SU-DHL-6 (cell line): ENCODE results near the gene TPRX1.
"Not testable (repeated sequence)": the region's sequence is repeated elsewhere in the genome, so short reads cannot be mapped to it uniquely, and the experiment has no call there.

Experiments used
- H2AFZ ChIP-seq: fragments of 200-600 bp; sonication (generic); 2 replicates; pipeline ENCODE4 v1.6.1; 2014; ENCODE audit warnings: low read depth, mild to moderate bottlenecking, moderate library complexity, mixed read lengths, antibody characterized with exemption, low read length; ENCODE audit not compliant: severe bottlenecking
- H3F3A ChIP-seq: fragments of 200-600 bp; shearing (Covaris generic); 2 replicates; pipeline ENCODE4 v1.6.0; 2016; ENCODE audit warnings: antibody characterized with exemption, mild to moderate bottlenecking; ENCODE audit not compliant: insufficient read depth
- H3K27ac ChIP-seq: fragments of 200-600 bp; sonication (generic); 2 replicates; pipeline ENCODE4 v1.5.1; 2016; ENCODE audit warnings: low read depth, mild to moderate bottlenecking, low read length, moderate library complexity, mixed read lengths
- H3K27me3 ChIP-seq: fragments of 200-600 bp; sonication (generic), shearing (Covaris generic); 2 replicates; pipeline ENCODE4 v1.6.0; 2014; ENCODE audit warnings: mild to moderate bottlenecking, low read length
- H3K36me3 ChIP-seq: fragments of 200-600 bp; sonication (generic); 2 replicates; pipeline ENCODE4 v1.6.1; 2014; ENCODE audit warnings: mild to moderate bottlenecking, low read length, mixed read lengths
- H3K4me2 ChIP-seq: fragments of 300-600, 200-600 bp; shearing (Covaris generic), sonication (generic); 2 replicates; pipeline ENCODE4 v1.6.0; 2014; ENCODE audit warnings: low read length, low read depth, mild to moderate bottlenecking; ENCODE audit not compliant: poor library complexity, severe bottlenecking
- H3K4me3 ChIP-seq: fragments of 200-600 bp; sonication (generic); 2 replicates; pipeline ENCODE4 v1.5.1; 2014; ENCODE audit warnings: antibody characterized with exemption, low read length, mild to moderate bottlenecking, mixed read lengths; ENCODE audit not compliant: insufficient read depth, poor library complexity, severe bottlenecking
- H3K79me2 ChIP-seq: fragments of 200-600 bp; sonication (generic); 2 replicates; pipeline ENCODE4 v1.6.1; 2014; ENCODE audit warnings: mild to moderate bottlenecking, low read length, moderate library complexity; ENCODE audit not compliant: insufficient read depth
- H3K9ac ChIP-seq: fragments of 200-600 bp; sonication (generic); 2 replicates; pipeline ENCODE4 v1.7.0; 2014; ENCODE audit warnings: mild to moderate bottlenecking, low read length
- H3K9me2 ChIP-seq: fragments of 200-600 bp; sonication (generic); replicated peaks from 2 replicates; pipeline ENCODE4 v1.6.1; 2014; ENCODE audit warnings: low read length; ENCODE audit not compliant: insufficient read depth
- H3K9me3 ChIP-seq: fragments of 200-600 bp; sonication (generic); 2 replicates; pipeline ENCODE4 v1.6.1; 2014; ENCODE audit warnings: low read length, mixed read lengths; ENCODE audit not compliant: insufficient read depth
- H4K20me1 ChIP-seq: fragments of 200-600 bp; sonication (generic); 2 replicates; pipeline ENCODE4 v1.6.1; 2014; ENCODE audit warnings: low read depth, mild to moderate bottlenecking, antibody characterized with exemption, low read length, moderate library complexity, mixed read lengths
- CTCF ChIP-seq: fragments of 200-600 bp; sonication (generic); IDR thresholded peaks from one replicate; pipeline ENCODE4 v1.5.1; 2017; ENCODE audit warnings: antibody characterized with exemption, mild to moderate bottlenecking, low read length, moderate library complexity; ENCODE audit not compliant: insufficient read depth, poor library complexity, severe bottlenecking
- EZH2phosphoT487 ChIP-seq: fragments of 200-600 bp; sonication (generic), shearing (Covaris generic); conservative IDR thresholded peaks from 2 replicates; pipeline ENCODE4 v1.6.1; 2018; ENCODE audit warnings: mild to moderate bottlenecking, antibody characterized with exemption, low read length, moderate library complexity, mixed read lengths

Gene TPRX1

DNA sequence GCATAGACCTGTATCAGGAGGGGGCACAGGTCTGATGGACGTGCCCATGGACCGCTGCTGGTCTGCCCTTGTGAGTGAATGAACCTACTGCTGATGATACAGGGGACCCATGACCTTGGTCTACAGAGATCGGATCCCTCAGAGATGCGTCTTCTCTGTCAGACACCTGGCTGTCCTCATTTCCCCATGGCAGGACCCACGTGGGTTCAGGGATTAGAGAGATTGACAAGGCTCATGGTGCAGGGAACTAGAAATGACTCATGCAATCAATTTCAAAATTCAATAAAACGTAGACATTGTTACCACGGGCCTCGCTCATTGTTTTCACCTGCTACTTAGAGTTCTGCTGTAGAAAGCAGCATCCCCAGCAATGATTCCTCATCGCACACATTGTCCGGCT, 962 bp upstream of the TPRX1 start:
- Histone ChIP-seq H2AFZ (no peak overlapping the region), H3K9ac (no peak overlapping the region), H3K9me2 (no peaks in the 10 kb centered on the region), H3K27ac (no peak overlapping the region), H3K4me3 (no peak overlapping the region), H4K20me1 (no peaks in the 10 kb centered on the region), H3K36me3 (no peaks in the 10 kb centered on the region), H3K4me2 (no peak overlapping the region), H3F3A (no peaks in the 10 kb centered on the region), H3K9me3 (no peaks in the 10 kb centered on the region), H3K79me2 (no peaks in the 10 kb centered on the region), H3K27me3 (no peaks in the 10 kb centered on the region)
- no peak for TF ChIP-seq EZH2phosphoT487
- no peak for TF ChIP-seq CTCF

DNA sequence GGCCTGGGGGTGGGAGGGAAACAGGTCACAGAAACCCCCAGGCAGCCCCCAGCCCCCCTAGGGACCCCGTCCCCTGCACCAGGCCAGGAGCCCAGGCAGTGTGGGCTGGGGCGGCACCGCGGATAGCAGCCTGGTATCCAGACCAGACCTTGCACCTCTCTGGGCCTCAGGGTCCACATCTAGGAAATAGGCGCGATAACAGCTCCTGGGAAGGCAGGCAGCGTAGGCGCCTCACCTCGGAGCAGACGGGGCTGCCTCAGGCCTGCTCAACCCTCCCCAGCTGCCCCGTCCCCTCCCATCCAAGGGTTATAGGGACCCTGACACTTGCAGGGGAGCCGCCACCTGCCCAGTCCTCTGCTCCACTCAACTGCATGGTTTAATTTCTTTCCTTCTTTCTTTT, 680 bp downstream of the TPRX1 start:
- H3K27ac ChIP-seq, H3K4me2 ChIP-seq, H3K9me3 ChIP-seq, H3K9me2 ChIP-seq, H3K9ac ChIP-seq, H3K27me3 ChIP-seq, H3K4me3 ChIP-seq, H3F3A ChIP-seq, H4K20me1 ChIP-seq, H2AFZ ChIP-seq, H3K36me3 ChIP-seq, H3K79me2 ChIP-seq: not testable (repeated sequence)

DNA sequence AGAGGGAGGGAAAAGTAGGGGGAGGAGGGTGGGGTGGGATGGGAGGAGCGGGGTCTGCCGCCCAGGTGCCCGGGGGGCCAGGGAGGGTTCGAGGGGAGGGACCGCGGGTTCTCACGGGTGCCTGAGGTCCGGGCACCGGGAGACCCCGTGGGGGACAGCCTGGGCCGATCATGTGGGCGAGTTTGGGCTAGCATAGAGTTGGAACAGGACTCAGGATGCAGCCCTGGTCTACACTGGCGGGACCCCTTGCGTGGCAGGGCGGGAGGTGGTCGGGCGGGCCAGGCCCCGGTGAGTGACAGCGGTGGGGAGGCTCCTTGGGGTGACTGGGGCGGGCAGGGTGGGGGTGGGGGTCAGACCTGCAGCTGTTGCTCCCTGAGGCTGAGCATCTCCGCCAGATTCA, 1.2 kb downstream of the TPRX1 start:
- not testable (repeated sequence) for H3K4me2 ChIP-seq, H3K27ac ChIP-seq, H3K27me3 ChIP-seq, H3K36me3 ChIP-seq, H3K9ac ChIP-seq, H3K9me2 ChIP-seq, H2AFZ ChIP-seq, H4K20me1 ChIP-seq, H3K4me3 ChIP-seq, H3F3A ChIP-seq, H3K79me2 ChIP-seq, H3K9me3 ChIP-seq

DNA sequence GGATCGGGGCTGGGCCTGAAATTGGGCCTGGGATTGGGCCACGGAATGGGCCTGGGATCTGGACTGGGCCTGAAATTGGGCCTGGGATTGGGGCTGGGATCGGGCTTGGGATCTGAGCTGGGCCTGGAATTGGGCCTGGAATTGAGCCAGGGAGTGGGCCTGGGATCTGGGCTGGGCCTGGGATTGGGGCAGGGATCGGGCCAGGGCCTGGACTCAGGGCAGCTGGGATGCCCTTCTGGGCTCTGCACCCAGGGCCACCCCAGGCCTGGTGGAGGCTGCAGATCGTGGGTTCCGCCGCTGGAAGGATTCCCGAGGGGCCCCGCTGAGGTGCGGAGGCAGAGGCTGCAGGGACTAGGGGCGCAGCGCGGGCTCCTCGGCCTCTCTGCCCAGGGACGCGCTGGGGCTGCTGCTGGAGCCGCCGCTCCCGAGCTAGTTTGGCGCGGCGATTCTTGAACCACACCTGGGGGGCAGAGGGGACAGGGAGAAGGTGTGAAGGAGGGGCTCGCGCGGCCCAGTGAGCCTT, 1.8 kb downstream of the TPRX1 start:
- Histone ChIP-seq H3K79me2 (no peaks in the 10 kb centered on the region), H2AFZ (no peak overlapping the region), H3F3A (no peaks in the 10 kb centered on the region), H3K27ac (no peak overlapping the region), H3K36me3 (no peaks in the 10 kb centered on the region), H3K9me3 (no peaks in the 10 kb centered on the region), H3K9me2 (no peaks in the 10 kb centered on the region), H4K20me1 (no peaks in the 10 kb centered on the region), H3K4me3 (no peak overlapping the region), H3K4me2 (no peak overlapping the region), H3K9ac (no peak overlapping the region), H3K27me3 (no peaks in the 10 kb centered on the region)
- TF ChIP-seq CTCF: no peak
- TF ChIP-seq EZH2phosphoT487: no peak
